Measurements from ENCODE around the gene GNB1. TPM values are rescaled to one million over a fixed set of nuclear protein-coding genes. Genes with fewer than 3 reads are reported as not detected.
"Not testable (repeated sequence)": the region's sequence is repeated elsewhere in the genome, so short reads cannot be mapped to it uniquely, and the experiment has no call there.

Gene GNB1
- total and polyA plus RNA-seq, 2 experiments from 2014 or later: 134 to 175 TPM

DNA sequence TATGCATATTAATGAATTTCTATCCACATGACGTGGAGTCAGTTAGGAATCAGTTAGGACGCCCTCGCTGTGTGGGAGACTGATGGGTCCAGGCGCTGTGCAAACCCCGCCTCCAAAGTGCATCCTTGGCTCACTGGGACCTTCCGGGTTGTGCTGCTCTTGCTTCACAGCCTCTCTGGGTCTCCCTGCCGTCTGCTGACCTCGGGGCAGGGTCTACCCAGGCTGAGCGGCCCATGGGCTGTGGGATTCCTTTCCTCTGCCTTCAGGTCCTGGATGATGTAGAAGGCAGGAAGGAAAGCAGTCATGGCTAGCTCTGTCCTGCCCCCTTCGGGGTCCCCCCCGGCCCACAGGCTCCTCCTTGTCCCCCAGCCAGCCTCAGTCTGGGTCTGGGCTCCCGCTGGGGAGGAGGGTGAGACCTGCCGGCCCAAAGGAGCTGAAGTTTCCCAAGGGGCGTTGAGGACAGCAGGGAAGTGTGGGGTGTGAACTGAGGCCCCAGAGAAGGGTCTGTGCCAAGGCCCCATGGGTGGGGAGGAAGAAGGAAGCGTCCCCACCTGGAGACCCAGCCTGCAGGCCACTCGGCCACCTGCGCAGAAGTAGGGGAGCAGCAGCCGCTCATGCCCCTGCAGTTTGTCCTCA, 142.1 kb downstream of the GNB1 start:
- H2AFZ ChIP-seq: no peak overlapping the region
- H3K4me1 ChIP-seq (ENCODE audit: insufficient read depth): no peaks in the 10 kb centered on the region
- no peak overlapping the region for H3K4me2 ChIP-seq
- TF ChIP-seq EZH2phosphoT487 (IDR thresholded peaks at IDR 0.05; ENCODE audit: low read depth, severe bottlenecking, unreplicated experiment) (no peak), CTCF (IDR thresholded peaks at IDR 0.05; ENCODE audit: poor library complexity) (no peak), EZH2 (IDR thresholded peaks at IDR 0.05; ENCODE audit: borderline replicate concordance) (no peak)
- no peaks in the 10 kb centered on the region for H3K9me2 ChIP-seq (replicated peaks; ENCODE audit: insufficient read depth)
- no peaks in the 10 kb centered on the region for H3K27me3 ChIP-seq
- WGBS (ENCODE audit: low lambda C conversion rate, missing lambda C conversion rate): 79% methylated on average over 17 of the region's 18 CpGs
- no peaks in the 10 kb centered on the region for H4K20me1 ChIP-seq (ENCODE audit: insufficient read depth, poor library complexity, severe bottlenecking)
- H3K9me3 ChIP-seq (ENCODE audit: low read depth): no peaks in the 10 kb centered on the region
- DNase-seq (ENCODE audit: low spot score): no peak
- no peaks in the 10 kb centered on the region for H3K79me2 ChIP-seq
- H3K27ac ChIP-seq: no peak overlapping the region
- no peaks in the 10 kb centered on the region for H3K36me3 ChIP-seq (replicated peaks; ENCODE audit: insufficient read depth, low read depth)
- H3K4me3 ChIP-seq: no peak overlapping the region

- H3K4me3 ChIP-seq; H3K4me1 ChIP-seq (ENCODE audit: insufficient read depth); H3K9me2 ChIP-seq (replicated peaks; ENCODE audit: insufficient read depth); H4K20me1 ChIP-seq (ENCODE audit: insufficient read depth, poor library complexity, severe bottlenecking); H3K36me3 ChIP-seq (replicated peaks; ENCODE audit: insufficient read depth, low read depth); H3K9me3 ChIP-seq (ENCODE audit: low read depth); H3K27me3 ChIP-seq; H2AFZ ChIP-seq; DNase-seq (ENCODE audit: low spot score): not testable (repeated sequence)
- H3K4me2 ChIP-seq: peak overlapping the region; percentile 65
- peaks cover 17% of the 10 kb centered on the region for H3K79me2 ChIP-seq
- H3K27ac ChIP-seq: peak overlapping the region; percentile 99
- WGBS (ENCODE audit: low lambda C conversion rate, missing lambda C conversion rate): no CpG with 5 or more reads among the region's 35 CpGs
Observed at GRCh38 chr1:1746566-1746909, 144.3 kb downstream of the GNB1 start.

DNA sequence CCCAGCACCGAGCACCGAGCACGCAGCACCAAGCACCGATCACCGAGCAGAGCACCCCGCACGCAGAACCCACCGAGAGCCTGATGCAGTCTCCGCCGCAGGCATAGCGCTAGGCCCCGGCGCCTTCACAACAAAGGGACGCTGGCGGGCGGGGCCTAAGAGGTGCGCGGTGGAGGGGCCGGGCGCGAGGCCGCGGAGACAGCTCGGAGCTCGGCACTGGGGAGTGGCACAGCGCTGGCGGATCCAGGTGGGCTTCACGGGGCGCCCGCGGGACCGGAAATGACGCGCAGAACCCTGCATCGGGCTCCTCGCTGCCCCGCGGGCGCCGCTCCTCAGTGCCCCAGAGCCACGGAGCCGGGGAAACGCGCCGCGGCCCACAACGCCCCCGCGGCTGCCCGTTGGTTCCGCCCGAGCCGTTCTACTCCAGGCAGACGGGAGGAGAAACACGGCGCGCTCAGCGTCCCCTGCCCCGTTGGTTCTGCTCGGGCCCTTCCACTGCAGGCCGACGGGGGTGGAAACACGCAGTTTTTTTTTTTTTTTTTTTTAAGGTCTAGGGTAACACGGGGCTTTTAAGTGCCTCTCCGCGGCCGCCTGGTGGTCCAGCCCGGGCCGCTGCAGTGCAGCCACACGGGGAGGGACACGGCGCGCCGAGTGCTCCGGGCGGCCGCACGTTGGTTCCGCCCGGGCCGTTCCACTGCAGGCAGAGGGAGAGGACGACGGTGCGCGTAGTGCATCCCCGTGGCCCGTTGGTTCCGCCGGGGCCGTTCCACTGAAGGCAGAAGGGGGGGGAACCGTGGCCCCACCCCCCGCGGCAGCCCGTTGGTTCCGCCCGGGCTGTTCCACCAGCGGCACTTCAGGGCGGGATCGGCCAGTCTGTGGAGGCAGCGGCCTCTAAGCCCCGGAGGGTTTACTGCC, 145.0 kb downstream of the GNB1 start:
- not testable (repeated sequence) for H3K36me3 ChIP-seq (replicated peaks; ENCODE audit: insufficient read depth, low read depth); H2AFZ ChIP-seq; H3K27me3 ChIP-seq; H4K20me1 ChIP-seq (ENCODE audit: insufficient read depth, poor library complexity, severe bottlenecking); H3K4me1 ChIP-seq (ENCODE audit: insufficient read depth); H3K9me2 ChIP-seq (replicated peaks; ENCODE audit: insufficient read depth); H3K9me3 ChIP-seq (ENCODE audit: low read depth); H3K4me3 ChIP-seq
- Histone ChIP-seq H3K79me2 (peaks cover 18% of the 10 kb centered on the region), H3K27ac (peak overlapping the region; percentile 99), H3K4me2 (peak overlapping the region; percentile 65)
- DNase-seq (ENCODE audit: low spot score): peak; percentile 73
- 1% methylated on average over 44 of the region's 101 CpGs for WGBS (ENCODE audit: low lambda C conversion rate, missing lambda C conversion rate)

DNA sequence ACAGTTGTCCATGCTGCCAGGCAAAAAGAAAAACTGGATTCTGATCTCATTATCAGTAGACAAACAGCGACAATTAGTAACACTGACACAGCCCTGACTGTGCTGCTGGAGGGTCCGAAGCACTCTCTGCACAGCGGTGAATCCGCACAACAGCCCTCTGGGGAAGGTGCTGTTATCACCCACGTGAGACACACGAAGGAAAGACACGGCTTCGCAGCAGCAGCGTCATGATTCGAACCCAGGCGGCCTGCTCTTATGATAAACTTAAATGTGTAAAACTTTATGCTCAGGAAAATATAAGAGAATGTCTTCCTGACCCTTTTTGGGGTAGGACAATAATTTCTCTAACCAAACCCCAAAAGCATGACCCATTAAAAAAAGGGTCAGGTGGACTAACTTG, 148.4 kb downstream of the GNB1 start:
- not testable (repeated sequence) for H3K4me3 ChIP-seq; H3K4me1 ChIP-seq (ENCODE audit: insufficient read depth); H3K27ac ChIP-seq; H3K36me3 ChIP-seq (replicated peaks; ENCODE audit: insufficient read depth, low read depth); H3K9me3 ChIP-seq (ENCODE audit: low read depth); H2AFZ ChIP-seq; H4K20me1 ChIP-seq (ENCODE audit: insufficient read depth, poor library complexity, severe bottlenecking); H3K4me2 ChIP-seq; H3K9me2 ChIP-seq (replicated peaks; ENCODE audit: insufficient read depth); H3K27me3 ChIP-seq; DNase-seq (ENCODE audit: low spot score)
- peaks cover 24% of the 10 kb centered on the region for H3K79me2 ChIP-seq
- WGBS (ENCODE audit: low lambda C conversion rate, missing lambda C conversion rate): 88% methylated on average over 11 of the region's 11 CpGs

DNA sequence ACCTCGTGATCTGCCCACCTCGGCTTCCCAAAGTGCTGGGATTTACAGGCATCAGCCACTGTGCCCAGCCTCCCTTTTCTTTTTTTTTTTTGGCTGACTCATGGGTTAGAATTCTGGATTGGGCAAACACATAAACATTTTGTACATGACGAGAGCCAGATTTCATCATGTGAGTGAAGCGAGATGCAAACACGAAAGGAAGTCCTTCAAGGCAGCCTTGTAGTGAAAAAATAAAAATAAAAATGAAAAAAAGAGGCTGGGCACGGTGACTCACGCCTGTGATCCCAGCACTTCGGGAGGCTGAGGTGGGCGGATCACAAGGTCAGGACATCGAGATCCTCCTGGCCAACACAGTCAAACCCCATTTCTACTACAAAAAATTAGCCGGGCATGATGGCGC, 149.9 kb downstream of the GNB1 start:
- H3K4me2 ChIP-seq; H3K9me3 ChIP-seq (ENCODE audit: low read depth); H3K9me2 ChIP-seq (replicated peaks; ENCODE audit: insufficient read depth); H2AFZ ChIP-seq; H3K4me1 ChIP-seq (ENCODE audit: insufficient read depth); H4K20me1 ChIP-seq (ENCODE audit: insufficient read depth, poor library complexity, severe bottlenecking); H3K4me3 ChIP-seq; H3K27me3 ChIP-seq; H3K36me3 ChIP-seq (replicated peaks; ENCODE audit: insufficient read depth, low read depth): not testable (repeated sequence)
- peaks cover 24% of the 10 kb centered on the region for H3K79me2 ChIP-seq
- WGBS (ENCODE audit: low lambda C conversion rate, missing lambda C conversion rate): 74% methylated on average over 12 of the region's 12 CpGs
- H3K27ac ChIP-seq: peak overlapping the region; percentile 70
- peak; percentile 53 for DNase-seq (ENCODE audit: low spot score)

- H3K4me1 ChIP-seq (ENCODE audit: insufficient read depth); H3K9me2 ChIP-seq (replicated peaks; ENCODE audit: insufficient read depth); H3K9me3 ChIP-seq (ENCODE audit: low read depth); H3K27ac ChIP-seq; H3K4me2 ChIP-seq; DNase-seq (ENCODE audit: low spot score); H2AFZ ChIP-seq; H3K4me3 ChIP-seq; H3K27me3 ChIP-seq; H3K36me3 ChIP-seq (replicated peaks; ENCODE audit: insufficient read depth, low read depth); H4K20me1 ChIP-seq (ENCODE audit: insufficient read depth, poor library complexity, severe bottlenecking): not testable (repeated sequence)
- 94% methylated on average over 10 of the region's 22 CpGs for WGBS (ENCODE audit: low lambda C conversion rate, missing lambda C conversion rate)
- peaks cover 24% of the 10 kb centered on the region for H3K79me2 ChIP-seq
Observed at GRCh38 chr1:1738799-1739337, 152.0 kb downstream of the GNB1 start.

GRCh38 chr1:1737675-1738590, 153.0 kb downstream of the GNB1 start:
- peaks cover 18% of the 10 kb centered on the region for H3K79me2 ChIP-seq
- H3K27me3 ChIP-seq; H3K4me1 ChIP-seq (ENCODE audit: insufficient read depth); DNase-seq (ENCODE audit: low spot score); H3K9me3 ChIP-seq (ENCODE audit: low read depth); H3K27ac ChIP-seq; H3K4me3 ChIP-seq; H3K9me2 ChIP-seq (replicated peaks; ENCODE audit: insufficient read depth); H4K20me1 ChIP-seq (ENCODE audit: insufficient read depth, poor library complexity, severe bottlenecking); H3K36me3 ChIP-seq (replicated peaks; ENCODE audit: insufficient read depth, low read depth); H3K4me2 ChIP-seq; H2AFZ ChIP-seq: not testable (repeated sequence)
- WGBS (ENCODE audit: low lambda C conversion rate, missing lambda C conversion rate): 96% methylated on average over 27 of the region's 44 CpGs
